Left lobe of liver (tissue), 2 donors: ENCODE data around the gene PLD6. TPM values are rescaled to one million over a fixed set of nuclear protein-coding genes. Genes with fewer than 3 reads are reported as not detected.

Experiments
- ATAC-seq: fragments of 200-7000 bp; cut with Tn5 transposase; one replicate; pipeline ENCODE4 v1.9.1; 2020; ENCODE audit warnings: mild to moderate bottlenecking, moderate library complexity
- DNase-seq: peaks from one replicate; pipeline ENCODE4 v3.0.0-alpha.2; 2020; ENCODE audit warnings: low spot score
- total RNA-seq: library from RNA; stranded (reverse); gene quantifications from one replicate; pipeline ENCODE4 v1.2.1, GENCODE V29; 2021
- donor health status: DM: no; HTN: no; CAD: no; lungs with moderate emphysema.
- donor health status: DM: no; HTN: yes; CAD: no.

The PLD6 gene
- total RNA-seq, 1 donor from 2014 or later = 4.2 TPM

- peak; percentile 88 for ATAC-seq
These were observed 21.7 kb upstream of the PLD6 start for GRCh38 chr17:17227608-17228520.

GRCh38 chr17:17226451-17227265 lies 20.5 kb upstream of the PLD6 start:
- ATAC-seq (no peak), DNase-seq (no peak)

More at GRCh38 chr17:17227608-17228520, 21.7 kb upstream of the PLD6 start:
- peak; percentile 93 for DNase-seq

- no peak for ATAC-seq
- no peak for DNase-seq
These were observed 19.8 kb upstream of the PLD6 start for GRCh38 chr17:17225901-17226300.

GRCh38 chr17:17224137-17224536 lies 18.0 kb upstream of the PLD6 start:
- DNase-seq = no peak
- ATAC-seq = no peak

GRCh38 chr17:17223736-17224135 lies 17.6 kb upstream of the PLD6 start:
- DNase-seq = no peak
- no peak for ATAC-seq

GRCh38 chr17:17221329-17221728 lies 15.2 kb upstream of the PLD6 start:
- no peak for DNase-seq

GRCh38 chr17:17220529-17220928 lies 14.4 kb upstream of the PLD6 start:
- ATAC-seq = no peak
- DNase-seq = no peak

More at GRCh38 chr17:17221329-17221728, 15.2 kb upstream of the PLD6 start:
- no peak for ATAC-seq

- DNase-seq (no peak), ATAC-seq (no peak)
These were observed 11.9 kb upstream of the PLD6 start for GRCh38 chr17:17217995-17218394.

- DNase-seq (no peak), ATAC-seq (no peak)
These were observed 10.6 kb upstream of the PLD6 start for GRCh38 chr17:17216776-17217175.

GRCh38 chr17:17216236-17216635 lies 10.1 kb upstream of the PLD6 start:
- ATAC-seq (no peak), DNase-seq (no peak)

GRCh38 chr17:17215575-17215974 lies 9.4 kb upstream of the PLD6 start:
- no peak for DNase-seq
- no peak for ATAC-seq

- ATAC-seq = peak; percentile 9
- no peak for DNase-seq
These were observed 8.7 kb upstream of the PLD6 start for GRCh38 chr17:17214646-17215436.

GRCh38 chr17:17213775-17214174 lies 7.6 kb upstream of the PLD6 start:
- DNase-seq = no peak
- ATAC-seq = no peak

- DNase-seq (no peak), ATAC-seq (no peak)
These were observed 1.9 kb upstream of the PLD6 start for GRCh38 chr17:17207998-17208397.

- ATAC-seq (no peak), DNase-seq (no peak)
These were observed 791 bp upstream of the PLD6 start for GRCh38 chr17:17206913-17207335.

GRCh38 chr17:17205368-17206123 lies 587 bp downstream of the PLD6 start:
- peak; percentile 80 for DNase-seq
- peak; percentile 54 for ATAC-seq

- DNase-seq (no peak), ATAC-seq (no peak)
These were observed 1.4 kb downstream of the PLD6 start for GRCh38 chr17:17204635-17205231.

GRCh38 chr17:17204041-17204591 lies 2.0 kb downstream of the PLD6 start:
- DNase-seq (no peak), ATAC-seq (no peak)

GRCh38 chr17:17203173-17203730 lies 2.9 kb downstream of the PLD6 start:
- DNase-seq (no peak), ATAC-seq (no peak)
